MCF 10A (cell line): ENCODE measurements around the gene MREG. TPM values are rescaled to one million over a fixed set of nuclear protein-coding genes. Genes with fewer than 3 reads are reported as not detected.
"Not testable (repeated sequence)": the region's sequence is repeated elsewhere in the genome, so short reads cannot be mapped to it uniquely, and the experiment has no call there.

Source experiments
- BruUV-seq: library from RNA; stranded (reverse); fragments of 400-500 nt; replicated peaks from 2 replicates; lab custom pipeline; 2021; lab: Mats Ljungman, UMichigan
- CTCF ChIA-PET: fragments of 300-600 bp; sonication (Branson Sonifier 250); formaldehyde crosslinking; extraction: SDS; loops from one replicate; lab custom pipeline; 2021; ENCODE audit warnings: antibody characterized with exemption, inconsistent platforms; lab: Yijun Ruan, JAX
- POLR2A ChIA-PET: fragments of 300-600, 350-650 bp; sonication (Branson Sonifier 250); formaldehyde crosslinking; extraction: SDS; loops from one replicate; lab custom pipeline; 2020; ENCODE audit warnings: antibody characterized with exemption, inconsistent platforms; lab: Yijun Ruan, JAX
- DNase-seq: peaks from one replicate; pipeline ENCODE4 v3.0.0-alpha.2; 2018; ENCODE audit not compliant: unreplicated experiment
- H3K27ac Mint-ChIP-seq: one replicate; pipeline ENCODE4 v1.8.0; 2022; ENCODE audit warnings: mild to moderate bottlenecking, low read depth, mixed read lengths; ENCODE audit not compliant: unreplicated experiment
- H3K27me3 Mint-ChIP-seq: one replicate; pipeline ENCODE4 v1.8.0; 2022; ENCODE audit warnings: mixed read lengths; ENCODE audit not compliant: insufficient read depth, unreplicated experiment
- H3K36me3 Mint-ChIP-seq: one replicate; pipeline ENCODE4 v1.8.0; 2022; ENCODE audit warnings: mild to moderate bottlenecking, moderate library complexity, mixed read lengths; ENCODE audit not compliant: insufficient read depth, unreplicated experiment
- H3K4me1 Mint-ChIP-seq: one replicate; pipeline ENCODE4 v1.8.0; 2022; ENCODE audit warnings: mixed read lengths; ENCODE audit not compliant: insufficient read depth, unreplicated experiment
- H3K4me3 Mint-ChIP-seq: one replicate; pipeline ENCODE4 v1.8.0; 2022; ENCODE audit warnings: mild to moderate bottlenecking, moderate library complexity, mixed read lengths; ENCODE audit not compliant: unreplicated experiment
- H3K9me3 Mint-ChIP-seq: one replicate; pipeline ENCODE4 v1.8.0; 2022; ENCODE audit warnings: mixed read lengths; ENCODE audit not compliant: unreplicated experiment
- intact Hi-C: fragments of 100-400 bp; cut with micrococcal nuclease; formaldehyde crosslinking; loops from 2 replicates; pipeline ENCODE4 v1.14.1; 2022
- total RNA-seq: library from RNA; stranded (reverse); gene quantifications from 2 replicates; pipeline ENCODE4 v1.2.3, GENCODE V29; 2022
- TF ChIP-seq, protein P1 (sequence below): fragments of 200-600 bp; IDR thresholded peaks from one replicate; pipeline ENCODE4 v1.8.0; 2022; ENCODE audit warnings: antibody characterized with exemption, mild to moderate bottlenecking; ENCODE audit not compliant: unreplicated experiment

MREG gene
- total RNA-seq, 1 experiment from 2014 or later, result 10.4 TPM

DNA sequence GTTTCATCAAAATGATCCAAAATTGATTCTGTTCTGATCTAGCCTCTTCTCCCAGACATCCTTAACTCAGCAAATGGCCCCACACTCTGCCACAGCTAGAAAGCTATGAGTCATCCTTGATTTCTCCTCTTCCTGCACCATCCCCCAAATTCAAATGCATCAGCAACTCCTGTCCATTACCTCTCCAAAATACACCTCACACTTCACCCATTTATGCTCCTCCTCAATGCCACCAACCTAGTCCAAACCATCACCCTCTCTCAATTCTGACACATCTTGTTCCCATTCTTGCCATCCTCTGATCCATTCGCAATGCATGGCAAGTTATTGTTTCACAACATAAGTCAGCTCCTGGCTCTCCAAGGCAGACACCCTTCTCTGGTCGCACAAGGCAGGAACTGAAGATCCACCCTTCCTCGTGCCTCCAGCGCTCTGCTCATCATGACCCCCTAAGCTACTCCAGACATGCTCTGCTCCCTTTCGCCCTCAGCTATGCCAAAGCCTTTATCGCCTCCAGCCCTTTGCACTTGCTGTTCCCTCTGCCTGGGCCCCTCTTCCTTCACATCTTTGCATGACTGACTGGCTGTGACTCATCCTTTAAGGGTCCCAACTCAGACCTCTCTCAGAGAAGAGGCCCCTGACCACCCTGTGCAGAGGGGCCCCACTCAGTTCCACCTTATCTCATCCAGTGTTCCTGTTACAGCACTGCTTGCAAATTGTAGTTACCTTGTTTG lies 83.6 kb downstream of the MREG start:
- H3K27me3 Mint-ChIP-seq, result no peaks in the 10 kb centered on the region
- TF ChIP-seq, protein P1, sequence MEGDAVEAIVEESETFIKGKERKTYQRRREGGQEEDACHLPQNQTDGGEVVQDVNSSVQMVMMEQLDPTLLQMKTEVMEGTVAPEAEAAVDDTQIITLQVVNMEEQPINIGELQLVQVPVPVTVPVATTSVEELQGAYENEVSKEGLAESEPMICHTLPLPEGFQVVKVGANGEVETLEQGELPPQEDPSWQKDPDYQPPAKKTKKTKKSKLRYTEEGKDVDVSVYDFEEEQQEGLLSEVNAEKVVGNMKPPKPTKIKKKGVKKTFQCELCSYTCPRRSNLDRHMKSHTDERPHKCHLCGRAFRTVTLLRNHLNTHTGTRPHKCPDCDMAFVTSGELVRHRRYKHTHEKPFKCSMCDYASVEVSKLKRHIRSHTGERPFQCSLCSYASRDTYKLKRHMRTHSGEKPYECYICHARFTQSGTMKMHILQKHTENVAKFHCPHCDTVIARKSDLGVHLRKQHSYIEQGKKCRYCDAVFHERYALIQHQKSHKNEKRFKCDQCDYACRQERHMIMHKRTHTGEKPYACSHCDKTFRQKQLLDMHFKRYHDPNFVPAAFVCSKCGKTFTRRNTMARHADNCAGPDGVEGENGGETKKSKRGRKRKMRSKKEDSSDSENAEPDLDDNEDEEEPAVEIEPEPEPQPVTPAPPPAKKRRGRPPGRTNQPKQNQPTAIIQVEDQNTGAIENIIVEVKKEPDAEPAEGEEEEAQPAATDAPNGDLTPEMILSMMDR, result no peak
- H3K27ac Mint-ChIP-seq, result no peak overlapping the region
- peaks cover 4% of the 10 kb centered on the region for H3K36me3 Mint-ChIP-seq
- ChIA-PET CTCF (interaction anchor here (0.5 to 2.2 kb wide), 5 partner anchors 10 to 1022 kb away, joined by 3 to 12 read pairs (median 4); no protein-coding TSS in a partner anchor), POLR2A (no interaction called here)
- DNase-seq, result peak; percentile 55
- intact Hi-C loops, result loop anchor here (10.0 kb wide), 3 partner anchors 575 to 1995 kb away; partner anchors contain the start of gene VWC2L
- BruUV-seq, result no TSS peak
- no peak overlapping the region for H3K4me3 Mint-ChIP-seq
- no peaks in the 10 kb centered on the region for H3K9me3 Mint-ChIP-seq
- H3K4me1 Mint-ChIP-seq, result peaks cover 14% of the 10 kb centered on the region

DNA sequence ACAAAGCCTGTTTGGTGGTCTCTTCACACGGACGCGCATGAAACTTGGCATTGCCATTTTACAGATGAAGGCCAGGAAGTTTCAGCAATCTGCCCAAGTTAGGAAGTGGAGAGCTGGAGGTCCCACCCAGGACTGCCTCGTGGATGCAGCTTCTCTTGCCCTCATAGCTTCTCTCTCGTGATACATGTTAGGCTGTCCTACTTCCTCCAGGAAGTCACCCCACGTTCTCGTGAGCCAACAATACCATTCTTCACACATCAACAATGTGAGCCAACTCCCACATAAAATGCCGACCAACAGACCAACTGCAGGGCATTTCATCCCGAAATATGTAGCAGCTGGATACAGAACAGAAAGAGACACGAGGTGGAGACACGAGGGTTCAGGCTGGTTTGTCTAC lies 85.3 kb downstream of the MREG start:
- H3K27ac Mint-ChIP-seq, result peak overlapping the region; percentile 65
- no peaks in the 10 kb centered on the region for H3K27me3 Mint-ChIP-seq
- intact Hi-C loops, result loop anchor here (10.0 kb wide), 2 partner anchors 573 to 1513 kb away; partner anchors contain the start of gene VWC2L
- no peak overlapping the region for H3K4me3 Mint-ChIP-seq
- ChIA-PET POLR2A (no interaction called here), CTCF (interaction anchor here (0.7 to 0.9 kb wide), 3 partner anchors 17 to 133 kb away, joined by 3 read pairs; no protein-coding TSS in a partner anchor)
- TF ChIP-seq, protein P1, result no peak
- H3K9me3 Mint-ChIP-seq, result no peaks in the 10 kb centered on the region
- no peak for DNase-seq
- H3K36me3 Mint-ChIP-seq, result peaks cover 4% of the 10 kb centered on the region
- H3K4me1 Mint-ChIP-seq, result peaks cover 14% of the 10 kb centered on the region
- no TSS peak for BruUV-seq

DNA sequence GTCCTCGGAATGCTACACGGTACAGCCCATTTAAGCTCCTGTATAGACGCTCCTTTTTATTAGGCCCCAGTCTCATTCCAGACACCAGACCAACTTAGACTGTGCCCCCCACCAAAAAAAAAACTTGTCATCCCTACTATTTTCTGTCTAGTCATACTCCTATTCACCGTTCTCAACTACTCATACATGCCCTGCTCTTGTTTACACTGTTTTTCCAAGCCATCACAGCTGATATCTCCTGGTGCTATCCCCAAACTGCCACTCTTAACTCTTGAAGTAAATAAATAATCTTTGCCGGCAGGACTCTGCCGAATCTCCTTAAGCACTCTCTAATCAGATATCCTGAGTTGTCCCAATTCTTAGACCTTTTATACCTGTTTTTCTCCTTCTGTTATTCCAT lies 86.4 kb downstream of the MREG start:
- H3K4me1 Mint-ChIP-seq, result peaks cover 14% of the 10 kb centered on the region
- BruUV-seq, H3K36me3 Mint-ChIP-seq, H3K4me3 Mint-ChIP-seq, DNase-seq, CTCF ChIA-PET, H3K9me3 Mint-ChIP-seq, H3K27ac Mint-ChIP-seq, POLR2A ChIA-PET, H3K27me3 Mint-ChIP-seq: not testable (repeated sequence)
- intact Hi-C loops, result loop anchor here (10.0 kb wide), 2 partner anchors 572 to 1512 kb away; partner anchors contain the start of gene VWC2L

DNA sequence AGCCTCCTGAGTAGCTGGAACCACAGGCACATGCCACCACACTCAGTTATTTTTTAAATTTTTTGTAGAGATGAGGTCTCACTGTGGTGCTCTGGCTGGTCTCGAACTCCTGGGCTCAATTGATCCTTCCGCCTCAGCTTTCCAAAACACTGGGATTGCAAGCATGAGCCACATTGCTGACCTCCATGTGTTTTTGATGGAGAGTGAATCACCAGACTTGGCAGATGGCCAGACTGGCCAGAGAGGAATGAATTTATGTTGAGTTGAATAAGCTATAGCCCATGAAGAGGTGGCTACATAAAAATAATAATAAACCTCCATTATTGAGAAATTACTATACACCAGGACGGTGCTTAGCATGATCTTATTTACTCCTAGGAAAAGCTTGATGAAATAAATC lies 91.5 kb downstream of the MREG start:
- TF ChIP-seq, protein P1, result no peak
- Mint-ChIP-seq H3K27me3 (no peaks in the 10 kb centered on the region), H3K9me3 (no peaks in the 10 kb centered on the region), H3K4me3 (no peak overlapping the region), H3K36me3 (no peaks in the 10 kb centered on the region), H3K27ac (no peak overlapping the region), H3K4me1 (peaks cover 27% of the 10 kb centered on the region)
- peak; percentile 92 for DNase-seq
- no TSS peak for BruUV-seq
- CTCF ChIA-PET, result interaction anchor here (0.6 to 5.7 kb wide), 5 partner anchors 9 to 610 kb away, joined by 3 to 76 read pairs (median 5); partner anchors contain the start of gene ATIC
- POLR2A ChIA-PET, result no interaction called here
- intact Hi-C loops, result loop anchor here (2.0 to 10.0 kb wide), 7 partner anchors 93 to 1610 kb away; partner anchors contain the start of gene VWC2L
